Gastroesophageal sphincter (tissue), 4 donors: ENCODE measurements around the gene XPO1. TPM values are rescaled to one million over a fixed set of nuclear protein-coding genes. Genes with fewer than 3 reads are reported as not detected.
"Not testable (repeated sequence)": the region's sequence is repeated elsewhere in the genome, so short reads cannot be mapped to it uniquely, and the experiment has no call there.

Experiments
- ATAC-seq: fragments of 150-250 bp; one replicate; pipeline ENCODE4 v1.9.1; 2016; ENCODE audit warnings: mild to moderate bottlenecking, moderate library complexity
- H3K27ac ChIP-seq, 4 donors: fragments of 200-600 bp; sonication (generic) in 3 of 4; 1 replicate in 3 of 4; 2 replicates in 1 of 4; pipeline ENCODE4 v1.5.1; 2016 to 2019
- H3K27me3 ChIP-seq: fragments of 200-600 bp; sonication (generic); one replicate; pipeline ENCODE4 v1.5.1; 2019
- H3K36me3 ChIP-seq, 2 donors: fragments of 200-600 bp; sonication (generic); one replicate each; pipeline ENCODE4 v1.5.1; 2019; ENCODE audit warnings: control low read depth in 1 of 2
- H3K4me1 ChIP-seq, 3 donors: fragments of 200-600 bp; sonication (generic); 1 replicate in 2 of 3; 2 replicates in 1 of 3; pipeline ENCODE4 v1.5.1; 2016 to 2019; ENCODE audit warnings: control low read depth in 2 of 3
- H3K4me3 ChIP-seq, 2 donors: fragments of 200-600 bp; sonication (generic); one replicate each; pipeline ENCODE4 v1.5.1; 2019; ENCODE audit warnings: mild to moderate bottlenecking in 1 of 2, moderate library complexity in 1 of 2
- H3K9me3 ChIP-seq, 3 donors: fragments of 200-600 bp; sonication (generic); one replicate each; pipeline ENCODE4 v1.5.1; 2017 to 2019; ENCODE audit warnings: control low read depth in 2 of 3
- CTCF ChIP-seq, 4 experiments: fragments of 200-600 bp in 2 of 4; fragments of 450-650 bp in 2 of 4; sonication (generic) in 1 of 4; IDR thresholded peaks; one replicate each; pipeline ENCODE4 v1.5.1; 2017 to 2019; ENCODE audit warnings: antibody characterized with exemption in 4 of 4, mild to moderate bottlenecking in 2 of 4, moderate library complexity in 2 of 4
- EP300 ChIP-seq: sonication (generic); formaldehyde crosslinking; IDR thresholded peaks from one replicate; pipeline ENCODE4 v1.6.1; 2017; ENCODE audit warnings: antibody characterized with exemption, mild to moderate bottlenecking
- POLR2A ChIP-seq, 2 donors: fragments of 450-650 bp; IDR thresholded peaks; one replicate each; pipeline ENCODE4 v1.6.1; 2017; ENCODE audit warnings: antibody characterized with exemption in 2 of 2, mild to moderate bottlenecking in 2 of 2, moderate library complexity in 1 of 2
- POLR2AphosphoS5 ChIP-seq: sonication (generic); formaldehyde crosslinking; IDR thresholded peaks from one replicate; pipeline ENCODE4 v1.6.1; 2017; ENCODE audit warnings: antibody characterized with exemption
- WGBS, 2 donors: methylation state at CpG; one replicate each; pipeline ENCODE4 v1.1.5; 2018; ENCODE audit warnings: low coverage in 1 of 2; 5-methylcytosine and 5-hydroxymethylcytosine counted together
- total RNA-seq, 4 donors: library from RNA; depleted of rRNA; stranded (reverse); fragments of >200 nt; gene quantifications; one replicate each; pipeline ENCODE4 v1.1.0, GENCODE V29; 2016

Gene XPO1
- total RNA-seq, 4 donors from 2014 or later = 66.5 to 102 (median 72.1) TPM

GRCh38 chr2:61554604-61555003 is 16.4 kb upstream of the XPO1 start:
- TF ChIP-seq POLR2AphosphoS5 = no peak
- Histone ChIP-seq H3K4me3 (no peak overlapping the region), H3K4me1 (no peaks in the 10 kb centered on the region), H3K27ac (no peak overlapping the region), H3K36me3 (no peaks in the 10 kb centered on the region), H3K9me3 (no peaks in the 10 kb centered on the region), H3K27me3 (no peaks in the 10 kb centered on the region)
- ATAC-seq = no peak
- 40 to 100% methylated on average over 1 of the region's 1 CpG for WGBS, 2 donors

- TF ChIP-seq POLR2AphosphoS5 (no peak), EP300 (no peak), CTCF (IDR thresholded peaks at IDR 0.05) (no peak), POLR2A (IDR thresholded peaks at IDR 0.05) (no peak)
- H3K27me3 ChIP-seq = no peaks in the 10 kb centered on the region
- no peak overlapping the region for H3K4me3 ChIP-seq
- 63 to 73% methylated on average over 4 to 5 of the region's 5 CpGs for WGBS, 2 donors
- H3K27ac ChIP-seq = no peak overlapping the region
- H3K36me3 ChIP-seq = no peaks in the 10 kb centered on the region
- H3K4me1 ChIP-seq = no peaks in the 10 kb centered on the region
- no peak for ATAC-seq
- no peaks in the 10 kb centered on the region for H3K9me3 ChIP-seq
These were observed 12.4 kb upstream of the XPO1 start for GRCh38 chr2:61550375-61551209.

- no peak for ATAC-seq
- Histone ChIP-seq H3K4me3 (no peak overlapping the region), H3K9me3 (no peaks in the 10 kb centered on the region), H3K4me1 (no peaks in the 10 kb centered on the region), H3K27me3 (no peaks in the 10 kb centered on the region), H3K27ac (no peak overlapping the region), H3K36me3 (no peaks in the 10 kb centered on the region)
- 81 to 92% methylated on average over 2 of the region's 2 CpGs for WGBS, 2 donors
- TF ChIP-seq EP300 (no peak), POLR2AphosphoS5 (no peak), CTCF (IDR thresholded peaks at IDR 0.05) (no peak), POLR2A (IDR thresholded peaks at IDR 0.05) (no peak)
These were observed 11.4 kb upstream of the XPO1 start for GRCh38 chr2:61549546-61549945.

GRCh38 chr2:61543062-61543461 is 4.9 kb upstream of the XPO1 start:
- H3K27ac ChIP-seq = no peak overlapping the region
- no peaks in the 10 kb centered on the region for H3K36me3 ChIP-seq
- H3K27me3 ChIP-seq = no peaks in the 10 kb centered on the region
- no peak for TF ChIP-seq POLR2A (IDR thresholded peaks at IDR 0.05)
- no peak for TF ChIP-seq CTCF (IDR thresholded peaks at IDR 0.05)
- no peak for TF ChIP-seq POLR2AphosphoS5
- no peak for TF ChIP-seq EP300
- no peak overlapping the region for H3K4me3 ChIP-seq
- WGBS, 2 donors = 81 to 84% methylated on average over 2 of the region's 2 CpGs
- no peak for ATAC-seq
- H3K4me1 ChIP-seq = peaks cover 0 to 12% (median 0%) of the 10 kb centered on the region in 3 donors
- H3K9me3 ChIP-seq = no peaks in the 10 kb centered on the region

- H3K9me3 ChIP-seq, H3K4me3 ChIP-seq, H3K27me3 ChIP-seq, ATAC-seq, H3K36me3 ChIP-seq: not testable (repeated sequence)
- peak overlapping the region in 1 of 4 donors; percentile 94 for H3K27ac ChIP-seq
- H3K4me1 ChIP-seq = peaks cover 0 to 18% (median 2%) of the 10 kb centered on the region in 3 donors
- WGBS, 2 donors = 92 to 93% methylated on average over 6 to 8 of the region's 10 CpGs
These were observed 2.0 kb upstream of the XPO1 start for GRCh38 chr2:61540167-61540566.

GRCh38 chr2:61538920-61539520 is 864 bp upstream of the XPO1 start:
- TF ChIP-seq POLR2A (IDR thresholded peaks at IDR 0.05) = no peak
- peak; percentile 68 for TF ChIP-seq POLR2AphosphoS5
- H3K27me3 ChIP-seq = no peaks in the 10 kb centered on the region
- peak overlapping the region; percentile 74 to 81 for H3K4me3 ChIP-seq
- no peaks in the 10 kb centered on the region for H3K9me3 ChIP-seq
- H3K27ac ChIP-seq = peak overlapping the region; percentile 84 to 98 (median 96)
- no peaks in the 10 kb centered on the region for H3K36me3 ChIP-seq
- peak; percentile 0 for ATAC-seq
- 1 to 5% methylated on average over 9 to 16 of the region's 19 CpGs for WGBS, 2 donors
- peaks cover 0 to 30% (median 9%) of the 10 kb centered on the region in 3 donors for H3K4me1 ChIP-seq
